DMS53 treated with DMSO at 0.1 percent for 48 hours (cell line): ENCODE measurements around the gene TM4SF20.

Experiments
- DNase-seq: peaks from one replicate; lab custom pipeline; 2025; ENCODE audit not compliant: unreplicated experiment; lab: John Stamatoyannopoulos, UW

TM4SF20 gene, protein sequence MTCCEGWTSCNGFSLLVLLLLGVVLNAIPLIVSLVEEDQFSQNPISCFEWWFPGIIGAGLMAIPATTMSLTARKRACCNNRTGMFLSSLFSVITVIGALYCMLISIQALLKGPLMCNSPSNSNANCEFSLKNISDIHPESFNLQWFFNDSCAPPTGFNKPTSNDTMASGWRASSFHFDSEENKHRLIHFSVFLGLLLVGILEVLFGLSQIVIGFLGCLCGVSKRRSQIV

DNA sequence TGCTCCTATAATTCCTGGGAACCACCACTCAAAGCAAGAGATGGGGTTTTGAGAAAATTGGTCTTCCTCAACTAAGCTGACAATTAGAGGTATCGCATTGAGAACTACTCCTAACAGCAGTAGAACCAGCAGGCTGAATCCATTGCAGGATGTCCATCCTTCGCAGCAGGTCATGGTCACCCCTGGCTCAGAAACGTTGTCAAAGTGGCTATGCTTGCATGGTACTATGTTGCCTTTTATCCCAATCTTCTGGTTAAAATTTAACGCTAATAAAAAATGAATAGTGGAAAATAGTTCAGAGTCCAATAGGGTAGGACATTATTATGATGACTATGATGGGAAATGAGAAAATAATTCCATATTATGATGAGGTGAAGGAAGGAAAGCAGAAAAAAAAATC lies at the start of gene TM4SF20:
TSS of gene TM4SF20 (minus strand) at position 212 of the 400 bp plus-strand sequence. CDS start at position 174, 38 bp downstream.
- no peak for DNase-seq

- DNase-seq: no peak
These were observed 49.7 kb upstream of the TM4SF20 start for GRCh38 chr2:227428731-227429285.

DNA sequence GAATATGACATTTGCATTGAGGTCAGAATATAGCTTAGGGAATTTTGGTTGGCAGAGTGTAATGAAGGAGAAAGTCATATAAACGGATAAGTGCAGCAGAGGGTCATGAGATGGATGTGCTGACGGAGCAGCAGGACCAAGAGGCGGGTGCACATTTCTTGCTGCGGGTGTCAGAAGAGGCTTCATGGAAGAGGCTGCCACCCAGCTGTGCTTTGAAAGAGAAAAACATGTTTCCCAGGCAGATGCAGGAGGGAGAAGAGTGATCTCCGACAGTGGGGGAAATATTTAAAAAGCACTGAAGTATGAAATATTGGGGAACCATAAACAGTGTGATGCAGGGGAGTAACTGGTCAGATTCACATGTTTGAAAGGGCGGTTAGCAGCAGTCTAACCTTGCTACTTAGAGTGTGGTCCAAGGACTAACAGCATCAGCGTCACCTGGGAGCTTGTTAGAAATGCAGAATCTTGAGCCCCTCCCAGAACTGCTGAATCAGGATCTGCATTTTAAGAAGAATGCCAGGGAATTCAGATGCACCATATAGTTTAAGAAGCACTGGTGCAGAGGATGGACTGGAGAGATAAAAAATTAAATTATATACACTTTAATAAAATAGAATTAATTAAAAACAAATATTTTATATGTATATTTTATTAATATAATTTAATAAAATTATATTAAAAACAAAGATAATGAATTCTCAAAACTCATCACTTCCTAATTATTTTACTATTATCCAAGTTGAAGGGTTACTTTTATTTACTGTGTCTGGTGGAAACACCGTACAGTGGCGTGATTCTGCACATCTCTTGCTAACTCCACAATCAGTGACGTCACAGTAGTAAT lies 44.8 kb upstream of the TM4SF20 start:
- DNase-seq: no peak

- no peak for DNase-seq
These were observed 41.3 kb upstream of the TM4SF20 start for GRCh38 chr2:227420087-227421052.

DNA sequence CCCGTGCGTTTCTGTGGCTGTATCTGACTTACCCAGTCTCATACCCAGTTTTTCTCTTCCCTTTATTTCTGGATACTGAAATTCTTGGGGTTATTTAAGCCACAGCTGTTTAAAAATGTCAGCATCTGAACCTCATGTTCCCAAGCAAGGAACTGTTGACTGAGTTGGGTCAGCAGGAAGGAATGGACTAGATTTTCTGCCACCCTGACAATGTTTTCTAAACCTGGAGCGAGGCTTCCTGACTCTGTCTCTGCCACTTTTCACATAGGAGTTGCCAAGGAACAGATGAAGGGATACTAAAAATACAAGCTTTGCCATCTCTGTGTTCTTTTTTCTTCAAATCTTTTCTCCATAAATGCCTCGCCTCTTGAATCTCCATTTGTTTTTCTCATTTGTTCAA lies 37.6 kb upstream of the TM4SF20 start:
- no peak for DNase-seq

- peak; percentile 24 for DNase-seq
These were observed 36.7 kb upstream of the TM4SF20 start for GRCh38 chr2:227415538-227416424.

DNA sequence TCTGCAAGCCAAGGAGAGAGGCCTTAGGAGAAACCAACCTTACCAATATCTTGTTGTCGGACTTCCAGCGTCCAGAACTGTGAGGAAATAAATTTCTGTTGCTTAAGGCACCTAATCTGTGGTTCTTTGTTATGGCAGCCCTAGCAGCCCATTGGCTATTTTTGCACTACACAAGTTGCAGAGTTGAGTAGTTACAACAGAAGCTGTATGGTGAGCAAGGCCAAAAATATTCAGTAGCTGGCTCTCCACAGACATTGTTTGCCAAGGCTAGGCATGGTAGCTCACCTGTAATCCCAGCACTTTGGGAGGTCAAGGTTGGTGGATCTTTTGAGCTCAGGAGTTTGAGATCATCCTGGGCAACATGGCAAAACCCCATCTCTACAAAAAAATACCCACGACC lies 35.7 kb upstream of the TM4SF20 start:
- DNase-seq: no peak

DNA sequence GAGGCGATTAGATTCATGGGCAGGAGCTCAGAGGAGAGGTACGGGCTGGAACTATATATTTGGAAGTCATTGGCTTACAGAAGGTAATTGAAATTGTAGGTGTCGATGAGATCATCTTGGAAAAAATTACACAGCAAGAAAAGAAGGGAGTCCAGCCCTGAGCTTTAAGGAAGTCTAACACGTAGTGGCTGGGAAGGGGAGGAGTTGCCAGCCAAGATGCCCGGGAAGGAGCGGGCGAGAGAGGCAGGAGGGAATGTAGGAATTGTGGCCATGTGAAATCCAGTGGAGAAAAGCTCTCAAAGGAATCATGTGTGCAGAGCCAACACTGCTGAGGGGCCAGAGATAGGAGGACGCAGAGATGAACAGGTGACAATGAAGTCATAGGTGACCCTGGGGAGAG lies 34.3 kb upstream of the TM4SF20 start:
- DNase-seq: no peak

- DNase-seq: no peak
These were observed 33.8 kb upstream of the TM4SF20 start for GRCh38 chr2:227412877-227413276.

GRCh38 chr2:227411990-227412350 lies 32.9 kb upstream of the TM4SF20 start:
- no peak for DNase-seq

GRCh38 chr2:227411320-227411989 lies 32.3 kb upstream of the TM4SF20 start:
- DNase-seq: no peak

- no peak for DNase-seq
These were observed 31.1 kb upstream of the TM4SF20 start for GRCh38 chr2:227410191-227410590.

GRCh38 chr2:227407591-227408151 lies 28.6 kb upstream of the TM4SF20 start:
- no peak for DNase-seq

DNA sequence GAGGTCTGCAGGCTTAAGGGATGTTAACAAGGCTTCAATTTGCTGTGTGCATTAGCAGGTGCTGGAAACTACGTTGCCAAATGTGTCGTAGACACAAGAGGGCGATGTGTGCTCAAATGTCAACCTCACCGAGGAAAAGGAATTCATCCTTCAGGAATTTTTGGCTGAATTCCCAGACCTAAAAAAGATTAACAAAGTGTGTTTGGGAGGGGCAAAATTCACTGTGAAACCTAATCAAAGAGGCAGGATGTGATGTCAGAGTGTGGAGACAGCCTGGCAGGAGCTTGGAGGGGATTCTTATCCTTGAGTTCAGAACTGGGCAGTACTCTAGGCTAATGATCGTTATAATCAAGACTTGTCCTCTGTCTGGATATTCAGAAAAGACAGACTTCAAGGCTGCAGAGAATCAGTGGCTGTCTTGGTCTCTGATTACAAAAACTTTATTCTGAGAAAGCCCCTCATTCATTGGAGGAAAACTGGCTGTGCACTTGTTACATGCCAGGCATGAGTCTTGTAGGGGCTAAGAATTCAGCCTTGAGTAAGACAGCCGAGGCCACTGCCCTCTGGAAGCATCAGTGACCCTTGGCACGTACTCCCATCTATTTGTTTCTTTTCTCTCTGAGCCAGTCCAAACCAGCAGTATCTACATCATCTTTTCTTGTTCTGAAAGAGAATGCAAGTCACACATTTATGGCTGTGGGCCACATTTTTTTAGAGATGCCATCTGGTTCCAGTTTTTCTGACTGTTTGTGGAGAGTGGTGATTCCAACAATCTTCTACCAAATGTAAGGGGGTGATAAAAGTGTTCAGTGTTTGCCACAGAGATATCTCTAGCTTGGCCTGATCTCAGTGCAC lies 27.3 kb upstream of the TM4SF20 start:
- peak; percentile 73 for DNase-seq

GRCh38 chr2:227404585-227405271 lies 25.6 kb upstream of the TM4SF20 start:
- no peak for DNase-seq

GRCh38 chr2:227402959-227403358 lies 23.9 kb upstream of the TM4SF20 start:
- DNase-seq: peak; percentile 15

DNA sequence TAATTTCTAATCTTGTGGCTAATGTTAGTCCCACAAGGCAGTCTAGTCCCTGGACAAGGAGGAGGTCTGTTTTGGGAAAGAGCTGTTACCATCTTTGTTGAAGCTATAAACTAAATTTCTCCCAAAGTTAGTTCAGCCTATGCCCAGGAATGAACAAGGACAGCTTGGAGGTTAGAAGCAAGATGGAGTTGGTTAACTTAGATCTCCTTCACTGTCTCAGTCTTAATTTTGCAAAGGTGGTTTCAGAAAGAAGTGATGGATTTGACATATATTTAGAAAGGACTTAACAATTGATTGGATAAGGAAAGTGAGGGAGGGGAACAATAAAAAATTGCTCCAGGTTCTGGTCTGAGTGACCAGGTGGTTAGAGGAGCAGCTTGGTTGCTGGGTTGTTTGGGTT lies 23.2 kb upstream of the TM4SF20 start:
- DNase-seq: no peak

GRCh38 chr2:227401550-227401949 lies 22.4 kb upstream of the TM4SF20 start:
- no peak for DNase-seq
